ENCODE data around the gene ZNF213. TPM values are rescaled to one million over a fixed set of nuclear protein-coding genes. Genes with fewer than 3 reads are reported as not detected.
A peak's percentile ranks its signal among the peaks of the same experiment; 100 is the strongest.

ZNF213 gene
- total RNA-seq, 1 donor from 2014 or later, result 4.3 TPM

- no peak for DNase-seq (ENCODE audit: low read depth)
Observed at GRCh38 chr16:3101018-3101840, 33.6 kb upstream of the ZNF213 start.

- no peak for DNase-seq (ENCODE audit: low read depth)
Observed at GRCh38 chr16:3101841-3102470, 32.9 kb upstream of the ZNF213 start.

- DNase-seq (ENCODE audit: low read depth), result peak; percentile 88
Observed at GRCh38 chr16:3106205-3106928, 28.5 kb upstream of the ZNF213 start.

- DNase-seq (ENCODE audit: low read depth), result peak; percentile 91
Observed at GRCh38 chr16:3112058-3112880, 22.6 kb upstream of the ZNF213 start, which contains the start of gene ZNF205. ZNF205 (plus strand) TSS chr16:3112586; CDS start chr16:3113431, 845 bp downstream.

GRCh38 chr16:3112881-3113574 lies 21.8 kb upstream of the ZNF213 start:
- DNase-seq (ENCODE audit: low read depth), result peak; percentile 50

GRCh38 chr16:3113765-3114479 lies 20.9 kb upstream of the ZNF213 start:
- DNase-seq (ENCODE audit: low read depth), result peak; percentile 64

GRCh38 chr16:3115003-3115402 lies 19.8 kb upstream of the ZNF213 start:
- no peak for DNase-seq (ENCODE audit: low read depth)

GRCh38 chr16:3115561-3115960 lies 19.3 kb upstream of the ZNF213 start:
- DNase-seq (ENCODE audit: low read depth), result no peak

- peak; percentile 45 for DNase-seq (ENCODE audit: low read depth)
Observed at GRCh38 chr16:3118204-3118790, 16.5 kb upstream of the ZNF213 start.

- no peak for DNase-seq (ENCODE audit: low read depth)
Observed at GRCh38 chr16:3118846-3119245, 16.0 kb upstream of the ZNF213 start.

GRCh38 chr16:3119286-3119685 lies 15.5 kb upstream of the ZNF213 start:
- DNase-seq (ENCODE audit: low read depth), result no peak

- DNase-seq (ENCODE audit: low read depth), result no peak
Observed at GRCh38 chr16:3119701-3120408, 15.0 kb upstream of the ZNF213 start.

GRCh38 chr16:3120435-3120834 lies 14.4 kb upstream of the ZNF213 start:
- no peak for DNase-seq (ENCODE audit: low read depth)

GRCh38 chr16:3121851-3122467 lies 12.9 kb upstream of the ZNF213 start:
- peak; percentile 99 for DNase-seq (ENCODE audit: low read depth)

- DNase-seq (ENCODE audit: low read depth), result peak; percentile 75
Observed at GRCh38 chr16:3122926-3123570, 11.8 kb upstream of the ZNF213 start.

GRCh38 chr16:3123986-3124886 lies 10.6 kb upstream of the ZNF213 start:
- peak; percentile 95 for DNase-seq (ENCODE audit: low read depth)

- no peak for DNase-seq (ENCODE audit: low read depth)
Observed at GRCh38 chr16:3127745-3128144, 7.1 kb upstream of the ZNF213 start.

Measured in myocyte (in vitro differentiated cells).